Esophagus muscularis mucosa (tissue), 3 donors: ENCODE data around the gene HOXD9.

Source experiments
- CTCF ChIP-seq, 3 experiments: fragments of 200-600 bp in 2 of 3; fragments of 450-650 bp in 1 of 3; sonication (generic) in 2 of 3; IDR thresholded peaks; one replicate each; pipeline ENCODE4 v1.5.1; 2017 to 2019; ENCODE audit warnings: antibody characterized with exemption in 3 of 3, mild to moderate bottlenecking in 2 of 3, moderate library complexity in 1 of 3
- POLR2A ChIP-seq: fragments of 450-650 bp; IDR thresholded peaks from one replicate; pipeline ENCODE4 v1.6.1; 2017; ENCODE audit warnings: antibody characterized with exemption, moderate library complexity, mild to moderate bottlenecking, low read depth

GRCh38 chr2:176164611-176165369 is 42.3 kb downstream of the HOXD9 start:
- TF ChIP-seq CTCF (IDR thresholded peaks at IDR 0.05) (no peak), POLR2A (no peak)
